ENCODE measurements around the gene EQTN.

DNA sequence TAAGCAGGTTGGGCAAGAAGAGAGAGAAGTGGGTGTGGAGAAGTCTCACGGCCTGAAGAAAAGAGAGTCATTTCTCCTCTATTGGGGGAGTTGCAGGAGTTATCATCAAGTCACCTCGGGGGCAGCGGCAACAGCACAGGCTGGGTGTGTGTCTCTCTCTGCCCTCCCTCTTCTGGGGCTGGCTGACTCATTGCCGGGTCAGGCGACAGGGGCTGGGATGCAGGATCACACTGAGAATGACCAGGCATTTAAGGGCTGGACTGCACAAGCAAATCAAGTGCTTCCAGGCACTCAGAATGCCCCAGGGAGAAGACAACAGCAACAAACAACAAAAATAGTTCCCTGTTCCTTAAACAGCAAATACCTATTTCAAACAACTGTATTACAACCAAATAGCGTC lies 6.3 kb upstream of the EQTN start:
- TF ChIP-seq, protein P1, sequence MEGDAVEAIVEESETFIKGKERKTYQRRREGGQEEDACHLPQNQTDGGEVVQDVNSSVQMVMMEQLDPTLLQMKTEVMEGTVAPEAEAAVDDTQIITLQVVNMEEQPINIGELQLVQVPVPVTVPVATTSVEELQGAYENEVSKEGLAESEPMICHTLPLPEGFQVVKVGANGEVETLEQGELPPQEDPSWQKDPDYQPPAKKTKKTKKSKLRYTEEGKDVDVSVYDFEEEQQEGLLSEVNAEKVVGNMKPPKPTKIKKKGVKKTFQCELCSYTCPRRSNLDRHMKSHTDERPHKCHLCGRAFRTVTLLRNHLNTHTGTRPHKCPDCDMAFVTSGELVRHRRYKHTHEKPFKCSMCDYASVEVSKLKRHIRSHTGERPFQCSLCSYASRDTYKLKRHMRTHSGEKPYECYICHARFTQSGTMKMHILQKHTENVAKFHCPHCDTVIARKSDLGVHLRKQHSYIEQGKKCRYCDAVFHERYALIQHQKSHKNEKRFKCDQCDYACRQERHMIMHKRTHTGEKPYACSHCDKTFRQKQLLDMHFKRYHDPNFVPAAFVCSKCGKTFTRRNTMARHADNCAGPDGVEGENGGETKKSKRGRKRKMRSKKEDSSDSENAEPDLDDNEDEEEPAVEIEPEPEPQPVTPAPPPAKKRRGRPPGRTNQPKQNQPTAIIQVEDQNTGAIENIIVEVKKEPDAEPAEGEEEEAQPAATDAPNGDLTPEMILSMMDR (IDR thresholded peaks at IDR 0.05; ENCODE audit: insufficient read depth, low read length) = no peak
- no peak for TF ChIP-seq POLR2AphosphoS5 (IDR thresholded peaks at IDR 0.05; ENCODE audit: low read depth)
- TF ChIP-seq GABPA (IDR thresholded peaks at IDR 0.05; ENCODE audit: low read depth) = no peak

All from HL-60 (cell line).